DND-41 (cell line): ENCODE results near the gene PSMA3.

Experiments
- ATAC-seq: fragments of 200-7000 bp; cut with Tn5 transposase; 3 replicates; pipeline ENCODE4 v1.9.1; 2021; ENCODE audit warnings: low read depth; ENCODE audit not compliant: insufficient read depth
- DNase-seq: peaks from one replicate; pipeline ENCODE4 v3.0.0-alpha.2; 2020
- H2AFZ ChIP-seq: 2 replicates; pipeline ENCODE4 v1.6.0; 2012; ENCODE audit warnings: low read depth, low read length
- H3K27ac ChIP-seq: 2 replicates; pipeline ENCODE4 v1.5.1; 2012; ENCODE audit warnings: low read length, inconsistent platforms
- H3K27me3 ChIP-seq: fragments of 200-600 bp; sonication (generic); 2 replicates; pipeline ENCODE4 v1.6.0; 2012; ENCODE audit warnings: low read length, mild to moderate bottlenecking, inconsistent platforms; ENCODE audit not compliant: insufficient read depth, poor library complexity
- H3K36me3 ChIP-seq: 2 replicates; pipeline ENCODE4 v1.5.1; 2012; ENCODE audit warnings: low read length, inconsistent platforms; ENCODE audit not compliant: insufficient read depth
- H3K4me1 ChIP-seq: 2 replicates; pipeline ENCODE4 v1.5.1; 2012; ENCODE audit warnings: mild to moderate bottlenecking, low read length; ENCODE audit not compliant: insufficient read depth
- H3K4me2 ChIP-seq: 2 replicates; pipeline ENCODE4 v1.6.0; 2012; ENCODE audit warnings: mild to moderate bottlenecking, moderate library complexity, low read length, inconsistent platforms; ENCODE audit not compliant: insufficient read depth
- H3K4me3 ChIP-seq, 2 experiments: fragments of 200-600 bp in 1 of 2; shearing (Covaris generic) in 1 of 2; 2 replicates each; pipeline ENCODE4 v1.5.1; 2012 to 2016; ENCODE audit warnings: inconsistent platforms in 2 of 2, low read length in 2 of 2, mild to moderate bottlenecking in 2 of 2, low read depth in 1 of 2, moderate library complexity in 1 of 2
- H3K79me2 ChIP-seq: 2 replicates; pipeline ENCODE4 v1.6.0; 2012; ENCODE audit warnings: low read length, inconsistent platforms; ENCODE audit not compliant: insufficient read depth
- H3K9ac ChIP-seq: 2 replicates; pipeline ENCODE4 v1.6.0; 2012; ENCODE audit warnings: low read depth, mild to moderate bottlenecking, inconsistent platforms, low read length, moderate library complexity
- H3K9me3 ChIP-seq: 2 replicates; pipeline ENCODE4 v1.5.1; 2012; ENCODE audit warnings: low read length, moderate library complexity, mild to moderate bottlenecking, inconsistent platforms; ENCODE audit not compliant: insufficient read depth, severe bottlenecking
- H4K20me1 ChIP-seq: 2 replicates; pipeline ENCODE4 v1.6.0; 2012; ENCODE audit warnings: low read length; ENCODE audit not compliant: insufficient read depth
- CTCF ChIP-seq: IDR thresholded peaks from 2 replicates; pipeline ENCODE4 v1.5.1; 2012; ENCODE audit warnings: borderline replicate concordance, low read length, moderate library complexity, mild to moderate bottlenecking; ENCODE audit not compliant: poor library complexity, severe bottlenecking; ENCODE audit errors: extremely low read depth
- EZH2 ChIP-seq: IDR thresholded peaks from 3 replicates; pipeline ENCODE4 v1.6.1; 2012; ENCODE audit warnings: borderline replicate concordance, low read depth, mild to moderate bottlenecking, moderate library complexity, low read length, inconsistent platforms; ENCODE audit not compliant: severe bottlenecking

Gene PSMA3

DNA sequence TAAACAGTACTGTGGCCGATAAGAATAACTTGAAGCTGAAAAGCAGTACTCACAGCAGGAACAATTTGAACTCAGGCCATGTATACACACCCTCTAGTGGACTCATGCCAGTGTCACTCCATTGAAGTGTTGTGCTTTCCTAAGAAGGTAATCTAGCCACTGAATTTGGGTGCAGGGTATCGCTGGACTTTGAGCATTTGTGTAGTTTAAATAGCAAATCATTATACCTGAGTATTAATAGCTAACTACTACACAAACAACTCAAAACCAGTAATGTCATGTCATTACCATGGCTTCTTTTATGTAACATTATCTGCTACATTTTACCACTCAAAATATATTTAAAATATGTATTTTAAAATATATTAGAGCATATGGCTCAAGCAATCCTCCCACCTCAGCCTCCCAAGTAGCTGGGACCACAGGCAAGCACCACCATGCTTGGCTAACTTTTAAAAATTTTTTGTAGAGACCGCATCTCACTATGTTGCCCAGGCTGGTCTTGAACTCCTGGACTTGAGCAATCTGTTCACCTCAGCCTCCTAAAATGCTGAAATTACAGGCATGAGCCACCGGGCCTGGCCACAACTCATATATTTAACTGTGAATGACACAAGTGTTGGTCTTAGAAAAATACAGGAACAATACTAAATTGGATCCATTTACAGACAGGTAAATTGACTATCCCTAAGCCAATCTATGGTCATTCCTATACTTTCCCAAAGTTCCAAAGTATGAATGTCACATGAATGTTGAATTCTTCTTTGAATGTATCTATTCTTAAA lies 28.1 kb downstream of the PSMA3 start:
- no peak for DNase-seq
- Histone ChIP-seq H3K79me2 (peaks cover 98% of the 10 kb centered on the region), H3K4me1 (peaks cover 22% of the 10 kb centered on the region), H3K4me3 (no peak overlapping the region), H4K20me1 (peaks cover 41% of the 10 kb centered on the region; the same call in 1 of the 2 replicates), H3K9me3 (no peaks in the 10 kb centered on the region), H2AFZ (no peak overlapping the region), H3K4me2 (no peak overlapping the region), H3K27ac (no peak overlapping the region), H3K27me3 (no peaks in the 10 kb centered on the region), H3K36me3 (peaks cover 88% of the 10 kb centered on the region), H3K9ac (no peak overlapping the region)
- TF ChIP-seq CTCF: peak; percentile 18
- TF ChIP-seq EZH2: no peak
- ATAC-seq: 0 out of 3 replicates have a peak, but pooled peaks have one; percentile 20

DNA sequence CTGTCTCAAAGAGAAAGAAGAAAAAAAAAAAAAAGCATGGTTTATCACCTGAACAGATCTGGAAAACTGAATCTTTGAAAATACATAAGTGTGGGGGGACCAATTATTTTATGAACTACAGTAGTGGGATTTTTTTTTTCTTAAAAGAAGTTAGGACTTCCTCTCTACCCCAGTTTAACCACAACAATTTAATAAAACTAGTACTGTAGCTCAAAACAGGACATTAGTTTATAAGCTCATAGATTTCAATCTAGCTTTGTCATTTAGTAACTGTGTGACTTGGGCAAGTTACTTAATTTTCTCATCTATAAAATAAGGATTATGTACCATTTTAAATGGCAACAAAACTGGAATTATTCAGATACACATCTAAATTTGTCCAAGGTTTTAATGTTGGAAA lies 30.2 kb downstream of the PSMA3 start:
- Histone ChIP-seq H3K36me3 (peaks cover 88% of the 10 kb centered on the region), H3K9ac (0 out of 2 replicates have a peak overlapping the region, but pooled peaks have one; percentile 1), H2AFZ (no peak overlapping the region), H3K9me3 (no peaks in the 10 kb centered on the region), H3K4me3 (no peak overlapping the region), H4K20me1 (peaks cover 44% of the 10 kb centered on the region), H3K27ac (peak overlapping the region; percentile 60), H3K4me1 (peaks cover 22% of the 10 kb centered on the region), H3K27me3 (no peaks in the 10 kb centered on the region), H3K79me2 (peaks cover 98% of the 10 kb centered on the region), H3K4me2 (no peak overlapping the region)
- DNase-seq (no peak), ATAC-seq (no peak; the same call in 2 of the 3 replicates)
- no peak for TF ChIP-seq EZH2
- TF ChIP-seq CTCF: no peak

DNA sequence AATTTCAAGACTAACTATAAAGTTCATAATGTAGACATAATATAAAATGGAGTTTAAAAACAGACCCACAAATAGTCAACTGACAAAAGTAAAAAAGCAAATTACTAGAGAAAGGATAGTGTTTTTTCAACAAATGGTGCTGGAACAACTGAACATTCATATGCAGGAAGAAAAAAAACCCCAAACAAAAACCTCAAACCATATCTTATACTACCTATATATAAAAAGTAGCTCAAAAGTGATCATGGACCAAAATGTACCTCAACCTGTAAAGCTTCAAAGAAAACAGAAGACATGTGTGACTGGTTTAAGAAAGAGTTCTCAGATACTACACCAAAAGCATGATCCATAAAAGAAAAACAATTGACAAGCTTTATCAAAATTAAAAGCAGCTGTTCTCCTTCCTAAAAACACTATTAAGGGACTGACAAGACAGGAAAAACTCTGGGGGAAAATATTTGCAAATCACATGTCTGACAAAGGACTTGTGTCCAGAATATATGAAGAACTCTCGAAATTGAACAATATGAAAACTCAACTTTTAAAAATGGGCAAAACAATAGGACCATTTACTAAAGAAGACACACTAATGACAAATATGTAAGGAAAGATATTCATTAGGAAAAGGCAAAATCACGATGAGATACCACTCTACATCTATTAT lies 31.0 kb downstream of the PSMA3 start:
- no peak for ATAC-seq
- Histone ChIP-seq H3K4me1 (peaks cover 22% of the 10 kb centered on the region), H3K9ac (0 out of 2 replicates have a peak overlapping the region, but pooled peaks have one; percentile 1), H3K27me3 (no peaks in the 10 kb centered on the region), H2AFZ (no peak overlapping the region), H3K27ac (0 out of 2 replicates have a peak overlapping the region, but pooled peaks have one; percentile 10), H3K36me3 (peaks cover 87% of the 10 kb centered on the region), H3K4me3 (no peak overlapping the region), H3K4me2 (no peak overlapping the region), H3K9me3 (no peaks in the 10 kb centered on the region), H4K20me1 (peaks cover 43% of the 10 kb centered on the region), H3K79me2 (peaks cover 98% of the 10 kb centered on the region)
- DNase-seq: no peak
- TF ChIP-seq EZH2: no peak
- TF ChIP-seq CTCF: no peak
